Measurements from ENCODE around the gene SCUBE3.

The SCUBE3 gene

GRCh38 chr6:35181933-35182612, 31.7 kb upstream of the SCUBE3 start:
- Histone ChIP-seq H3K9me3 (no peaks in the 10 kb centered on the region), H3K4me3 (peak overlapping the region; percentile 34 to 39), H3K27me3 (no peaks in the 10 kb centered on the region), H3K36me3 (no peaks in the 10 kb centered on the region), H3K4me1 (peaks cover 8 to 82% (median 50%) of the 10 kb centered on the region in 4 donors), H3K27ac (peak overlapping the region; percentile 83 to 93)
- TF ChIP-seq CTCF (IDR thresholded peaks at IDR 0.05), result no peak
- DNase-seq, result peak; percentile 79 to 92
- intact Hi-C loops (cut with DNase I; ENCODE audit: low total_unique reads), result no loop called here

- Histone ChIP-seq H3K27me3 (no peaks in the 10 kb centered on the region), H3K27ac (peak overlapping the region; percentile 83 to 93), H3K4me1 (peaks cover 8 to 78% (median 49%) of the 10 kb centered on the region in 4 donors), H3K4me3 (no peak overlapping the region), H3K9me3 (no peaks in the 10 kb centered on the region), H3K36me3 (no peaks in the 10 kb centered on the region)
- no peak for TF ChIP-seq CTCF (IDR thresholded peaks at IDR 0.05)
- intact Hi-C loops (cut with DNase I; ENCODE audit: low total_unique reads), result no loop called here
- no peak for DNase-seq
These were observed 30.5 kb upstream of the SCUBE3 start for GRCh38 chr6:35183281-35183680.

- no peaks in the 10 kb centered on the region for H3K36me3 ChIP-seq
- intact Hi-C loops (cut with DNase I; ENCODE audit: low total_unique reads), result no loop called here
- no peaks in the 10 kb centered on the region for H3K9me3 ChIP-seq
- H3K4me1 ChIP-seq, result peaks cover 8 to 71% (median 44%) of the 10 kb centered on the region in 4 donors
- H3K27me3 ChIP-seq, result no peaks in the 10 kb centered on the region
- no peak for DNase-seq
- no peak for TF ChIP-seq CTCF (IDR thresholded peaks at IDR 0.05)
- no peak overlapping the region for H3K4me3 ChIP-seq
- peak overlapping the region; percentile 83 to 93 for H3K27ac ChIP-seq
These were observed 29.8 kb upstream of the SCUBE3 start for GRCh38 chr6:35183935-35184334.

- Histone ChIP-seq H3K9me3 (no peaks in the 10 kb centered on the region), H3K4me3 (no peak overlapping the region), H3K27me3 (no peaks in the 10 kb centered on the region), H3K4me1 (peaks cover under 1 to 63% (median 36%) of the 10 kb centered on the region in 4 donors), H3K36me3 (no peaks in the 10 kb centered on the region), H3K27ac (peak overlapping the region; percentile 70 to 93)
- no peak for DNase-seq
- TF ChIP-seq CTCF (IDR thresholded peaks at IDR 0.05), result no peak
- intact Hi-C loops (cut with DNase I; ENCODE audit: low total_unique reads), result no loop called here
These were observed 29.0 kb upstream of the SCUBE3 start for GRCh38 chr6:35184580-35185301.

GRCh38 chr6:35185302-35185681, 28.5 kb upstream of the SCUBE3 start:
- peak; percentile 38 to 77 for DNase-seq

More at GRCh38 chr6:35185302-35185681, 28.5 kb upstream of the SCUBE3 start:
- intact Hi-C loops (cut with DNase I; ENCODE audit: low total_unique reads), result no loop called here
- Histone ChIP-seq H3K27me3 (no peaks in the 10 kb centered on the region), H3K4me1 (peaks cover 0 to 57% (median 36%) of the 10 kb centered on the region in 4 donors), H3K27ac (peak overlapping the region; percentile 70 to 93), H3K4me3 (no peak overlapping the region), H3K36me3 (no peaks in the 10 kb centered on the region), H3K9me3 (no peaks in the 10 kb centered on the region)
- TF ChIP-seq CTCF (IDR thresholded peaks at IDR 0.05), result no peak

Measured in tibial artery (tissue), 4 donors.